Loucy (cell line): ENCODE measurements around the gene FGF12.

Experiments
- H2AFZ ChIP-seq: fragments of 200-600 bp; sonication (generic); 2 replicates; pipeline ENCODE4 v1.6.0; 2016; ENCODE audit warnings: antibody characterized with exemption, mild to moderate bottlenecking, low read length, moderate library complexity
- H3F3A ChIP-seq: fragments of 200-600 bp; 2 replicates; pipeline ENCODE4 v1.6.0; 2016; ENCODE audit warnings: antibody characterized with exemption, low read depth, mild to moderate bottlenecking
- H3K27me3 ChIP-seq: fragments of 200-600 bp; sonication (generic); 2 replicates; pipeline ENCODE4 v1.6.1; 2014; ENCODE audit warnings: low read length, mild to moderate bottlenecking; ENCODE audit not compliant: insufficient read depth, poor library complexity, severe bottlenecking
- H3K36me3 ChIP-seq: fragments of 200-600 bp; sonication (generic); 2 replicates; pipeline ENCODE4 v1.6.1; 2016; ENCODE audit warnings: low read length; ENCODE audit not compliant: insufficient read depth
- H3K4me1 ChIP-seq: fragments of 200-600 bp; sonication (generic); 2 replicates; pipeline ENCODE4 v1.5.1; 2014; ENCODE audit warnings: low read length, mild to moderate bottlenecking; ENCODE audit not compliant: insufficient read depth, poor library complexity, severe bottlenecking
- H3K4me2 ChIP-seq: fragments of 200-600 bp; sonication (generic); 2 replicates; pipeline ENCODE4 v1.6.0; 2014; ENCODE audit warnings: antibody characterized with exemption, low read length, low read depth, mild to moderate bottlenecking; ENCODE audit not compliant: poor library complexity, severe bottlenecking
- H3K4me3 ChIP-seq: fragments of 200-600 bp; sonication (generic); 2 replicates; pipeline ENCODE4 v1.5.1; 2014; ENCODE audit warnings: low read length, mild to moderate bottlenecking, mixed read lengths; ENCODE audit not compliant: poor library complexity, severe bottlenecking
- H3K79me2 ChIP-seq: fragments of 200-600 bp; sonication (generic); 2 replicates; pipeline ENCODE4 v1.6.1; 2014; ENCODE audit warnings: low read length; ENCODE audit not compliant: insufficient read depth
- H3K9ac ChIP-seq: fragments of 200-600 bp; sonication (generic); 2 replicates; pipeline ENCODE4 v1.6.0; 2014; ENCODE audit warnings: mild to moderate bottlenecking, low read depth, low read length, moderate library complexity; ENCODE audit not compliant: poor library complexity, severe bottlenecking
- H3K9me2 ChIP-seq: fragments of 200-600 bp; sonication (generic); replicated peaks from 2 replicates; pipeline ENCODE4 v1.6.1; 2016; ENCODE audit warnings: low read depth, low read length, mixed read lengths
- H3K9me3 ChIP-seq: fragments of 200-600 bp; sonication (generic); 2 replicates; pipeline ENCODE4 v1.6.1; 2014; ENCODE audit warnings: mild to moderate bottlenecking, antibody characterized with exemption, low read length, low read depth; ENCODE audit not compliant: insufficient read depth
- H4K20me1 ChIP-seq: fragments of 200-600 bp; sonication (generic); 2 replicates; pipeline ENCODE4 v1.6.0; 2014; ENCODE audit warnings: antibody characterized with exemption, low read length, mild to moderate bottlenecking; ENCODE audit not compliant: insufficient read depth, poor library complexity, severe bottlenecking
- EZH2phosphoT487 ChIP-seq: fragments of 200-600 bp; IDR thresholded peaks from 2 replicates; pipeline ENCODE4 v1.6.1; 2018; ENCODE audit warnings: antibody characterized with exemption, mild to moderate bottlenecking, moderate library complexity, borderline replicate concordance
- TF ChIP-seq, protein P1 (sequence below): fragments of 200-600 bp; sonication (generic); conservative IDR thresholded peaks from 2 replicates; pipeline ENCODE4 v1.5.1; 2014; ENCODE audit warnings: mild to moderate bottlenecking, antibody characterized with exemption, low read length

The FGF12 gene

DNA sequence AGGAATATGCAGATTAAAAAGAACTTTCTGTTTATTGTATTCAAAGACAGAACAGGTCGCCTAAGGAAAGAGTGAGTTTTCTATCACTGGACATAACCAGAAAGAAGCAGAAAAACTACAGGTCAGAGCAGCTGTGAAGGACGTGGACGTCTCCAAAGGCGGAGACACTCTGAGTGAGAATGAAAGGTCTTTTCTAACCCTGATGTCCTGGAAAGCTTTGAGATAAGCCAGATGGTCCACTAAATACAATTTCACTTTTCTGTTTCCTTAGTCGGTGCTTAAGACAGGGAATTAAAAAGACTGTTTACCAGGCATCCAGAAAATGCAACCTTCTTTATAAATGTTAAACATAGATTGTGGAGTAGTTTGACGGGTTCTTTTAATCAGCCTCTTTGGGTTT lies 360.4 kb downstream of the FGF12 start:
- H3K9ac ChIP-seq = no peak overlapping the region
- H3K9me3 ChIP-seq = no peaks in the 10 kb centered on the region
- no peaks in the 10 kb centered on the region for H3K4me1 ChIP-seq
- no peaks in the 10 kb centered on the region for H3K79me2 ChIP-seq
- no peaks in the 10 kb centered on the region for H4K20me1 ChIP-seq
- no peak overlapping the region for H2AFZ ChIP-seq
- no peak overlapping the region for H3K4me2 ChIP-seq
- H3K4me3 ChIP-seq = no peak overlapping the region
- H3K27me3 ChIP-seq = no peaks in the 10 kb centered on the region
- H3F3A ChIP-seq = no peaks in the 10 kb centered on the region
- H3K36me3 ChIP-seq = no peaks in the 10 kb centered on the region
- no peaks in the 10 kb centered on the region for H3K9me2 ChIP-seq
- TF ChIP-seq, protein P1, sequence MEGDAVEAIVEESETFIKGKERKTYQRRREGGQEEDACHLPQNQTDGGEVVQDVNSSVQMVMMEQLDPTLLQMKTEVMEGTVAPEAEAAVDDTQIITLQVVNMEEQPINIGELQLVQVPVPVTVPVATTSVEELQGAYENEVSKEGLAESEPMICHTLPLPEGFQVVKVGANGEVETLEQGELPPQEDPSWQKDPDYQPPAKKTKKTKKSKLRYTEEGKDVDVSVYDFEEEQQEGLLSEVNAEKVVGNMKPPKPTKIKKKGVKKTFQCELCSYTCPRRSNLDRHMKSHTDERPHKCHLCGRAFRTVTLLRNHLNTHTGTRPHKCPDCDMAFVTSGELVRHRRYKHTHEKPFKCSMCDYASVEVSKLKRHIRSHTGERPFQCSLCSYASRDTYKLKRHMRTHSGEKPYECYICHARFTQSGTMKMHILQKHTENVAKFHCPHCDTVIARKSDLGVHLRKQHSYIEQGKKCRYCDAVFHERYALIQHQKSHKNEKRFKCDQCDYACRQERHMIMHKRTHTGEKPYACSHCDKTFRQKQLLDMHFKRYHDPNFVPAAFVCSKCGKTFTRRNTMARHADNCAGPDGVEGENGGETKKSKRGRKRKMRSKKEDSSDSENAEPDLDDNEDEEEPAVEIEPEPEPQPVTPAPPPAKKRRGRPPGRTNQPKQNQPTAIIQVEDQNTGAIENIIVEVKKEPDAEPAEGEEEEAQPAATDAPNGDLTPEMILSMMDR = no peak
- no peak for TF ChIP-seq EZH2phosphoT487

- H4K20me1 ChIP-seq = no peaks in the 10 kb centered on the region
- TF ChIP-seq, protein P1 = no peak
- TF ChIP-seq EZH2phosphoT487 = no peak
- no peak overlapping the region for H3K4me3 ChIP-seq
- H3K9me3 ChIP-seq = no peaks in the 10 kb centered on the region
- no peaks in the 10 kb centered on the region for H3K9me2 ChIP-seq
- no peaks in the 10 kb centered on the region for H3K27me3 ChIP-seq
- H3K4me2 ChIP-seq = no peak overlapping the region
- no peaks in the 10 kb centered on the region for H3F3A ChIP-seq
- H3K4me1 ChIP-seq = no peaks in the 10 kb centered on the region
- no peak overlapping the region for H3K9ac ChIP-seq
- H3K36me3 ChIP-seq = no peaks in the 10 kb centered on the region
- no peaks in the 10 kb centered on the region for H3K79me2 ChIP-seq
- no peak overlapping the region for H2AFZ ChIP-seq
These were observed 361.8 kb downstream of the FGF12 start for GRCh38 chr3:192365571-192365970.

DNA sequence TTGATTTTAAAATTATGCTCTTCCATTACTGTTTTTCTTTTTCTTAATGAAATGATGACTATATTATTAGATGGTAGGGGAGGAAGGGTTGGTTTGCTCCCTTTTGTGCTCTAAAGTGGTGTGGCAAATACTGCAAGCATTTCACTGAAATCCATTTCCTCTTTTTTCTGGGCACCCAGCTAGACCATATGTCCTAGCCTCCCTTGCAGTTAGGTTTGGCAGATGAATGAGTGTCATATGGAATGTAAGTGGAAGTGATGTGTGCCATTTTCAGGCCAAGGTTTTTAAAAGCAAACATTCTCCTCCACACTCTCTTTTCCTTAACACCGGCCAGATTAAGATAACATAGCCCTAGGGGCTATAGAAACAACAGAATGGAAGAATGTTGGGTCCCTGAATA lies 363.0 kb downstream of the FGF12 start:
- Histone ChIP-seq H3K9me3 (no peaks in the 10 kb centered on the region), H3K4me3 (no peak overlapping the region), H3K4me2 (no peak overlapping the region), H3K9ac (no peak overlapping the region), H2AFZ (no peak overlapping the region), H3F3A (no peaks in the 10 kb centered on the region), H3K27me3 (no peaks in the 10 kb centered on the region), H3K79me2 (no peaks in the 10 kb centered on the region), H3K4me1 (no peaks in the 10 kb centered on the region), H4K20me1 (no peaks in the 10 kb centered on the region), H3K36me3 (no peaks in the 10 kb centered on the region), H3K9me2 (no peaks in the 10 kb centered on the region)
- TF ChIP-seq, protein P1 = no peak
- no peak for TF ChIP-seq EZH2phosphoT487
